Right lobe of liver (tissue), 4 donors: Measurements from ENCODE around the gene LUZP1.

Source experiments
- CTCF ChIP-seq, 4 donors: fragments of 200-600 bp in 3 of 4; fragments of 450-650 bp in 1 of 4; IDR thresholded peaks; one replicate each; pipeline versions ENCODE4 v1.5.1 to v1.8.0; 2016 to 2022; ENCODE audit warnings: antibody characterized with exemption in 4 of 4, mild to moderate bottlenecking in 2 of 4
- POLR2A ChIP-seq: fragments of 450-650 bp; IDR thresholded peaks from one replicate; pipeline ENCODE4 v1.6.1; 2017; ENCODE audit warnings: antibody characterized with exemption, mild to moderate bottlenecking
- donor health status: DM: no; HTN: no; CAD: no.
- donor health status: DM: no; HTN: no; CAD: no.
- donor health status: DM: no; HTN: yes; CAD: no.

- no peak for TF ChIP-seq CTCF (IDR thresholded peaks at IDR 0.05)
- no peak for TF ChIP-seq POLR2A
Observed at GRCh38 chr1:23166854-23167253, 1.8 kb downstream of the LUZP1 start.
